RPMI8226 (cell line): ENCODE results near the gene TMEM39B.
"Not testable (repeated sequence)": the region's sequence is repeated elsewhere in the genome, so short reads cannot be mapped to it uniquely, and the experiment has no call there.

Source experiments
- DNase-seq: peaks from one replicate; pipeline ENCODE4 v3.0.0-alpha.2; 2015

TMEM39B gene

DNA sequence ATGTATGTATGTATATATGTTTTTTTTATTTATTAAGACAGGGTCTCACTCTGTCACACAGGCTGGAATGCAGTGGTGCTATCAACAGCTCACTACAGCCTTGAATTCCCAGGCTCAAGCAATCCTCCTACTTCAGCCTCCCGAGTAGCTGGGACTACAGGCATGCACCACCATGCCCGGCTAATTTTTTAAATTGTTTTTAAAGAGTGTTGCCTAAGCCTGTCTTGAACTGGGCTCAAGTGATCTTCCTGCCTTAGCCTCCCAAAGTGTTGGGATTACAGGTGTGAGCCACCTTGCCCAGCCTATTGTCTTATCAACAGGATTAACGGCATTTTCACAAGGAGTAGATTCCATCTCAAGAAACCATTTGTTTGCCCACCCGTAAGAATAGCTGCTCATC, 40.7 kb downstream of the TMEM39B start:
- DNase-seq = not testable (repeated sequence)

DNA sequence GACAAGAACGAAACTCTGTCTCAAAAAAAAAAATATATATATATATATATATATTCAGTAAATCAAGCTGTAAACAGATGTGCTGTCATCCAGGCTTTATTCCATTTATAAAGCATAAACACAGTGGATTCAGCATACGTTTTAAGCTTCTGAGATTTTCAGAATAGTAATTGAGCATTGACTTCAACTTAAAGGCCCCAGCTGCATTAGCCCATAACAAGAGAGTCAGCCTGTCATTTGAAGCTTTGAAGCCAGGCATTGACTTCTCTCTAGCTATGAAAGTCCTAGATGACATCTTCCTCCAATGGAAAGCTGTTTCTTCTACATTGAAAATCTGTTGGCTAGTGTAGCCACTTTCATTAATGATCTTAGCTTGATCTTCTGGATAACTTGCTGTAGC, 41.7 kb downstream of the TMEM39B start:
- no peak for DNase-seq

DNA sequence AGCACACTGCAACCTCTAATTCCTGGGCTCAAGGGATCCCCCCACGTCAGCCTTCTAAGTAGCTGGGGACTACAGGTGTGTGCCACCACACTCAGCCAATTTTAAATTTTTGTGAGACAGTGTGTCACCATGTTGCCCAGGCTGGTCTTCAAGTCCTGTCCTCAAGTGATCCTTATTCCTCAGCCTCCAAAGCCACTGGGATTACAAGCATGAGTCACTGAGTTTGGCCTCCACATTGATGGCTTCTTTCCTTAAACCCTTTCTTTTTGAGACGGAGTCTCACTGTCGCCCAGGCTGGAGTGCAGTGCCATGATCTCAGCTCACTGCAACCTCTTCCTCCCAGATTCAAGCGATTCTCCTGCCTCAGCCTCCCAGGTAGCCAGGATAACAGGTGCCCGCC, 42.8 kb downstream of the TMEM39B start:
- no peak for DNase-seq

- no peak for DNase-seq
Measured at GRCh38 chr1:32116531-32116930, 43.8 kb downstream of the TMEM39B start.

DNA sequence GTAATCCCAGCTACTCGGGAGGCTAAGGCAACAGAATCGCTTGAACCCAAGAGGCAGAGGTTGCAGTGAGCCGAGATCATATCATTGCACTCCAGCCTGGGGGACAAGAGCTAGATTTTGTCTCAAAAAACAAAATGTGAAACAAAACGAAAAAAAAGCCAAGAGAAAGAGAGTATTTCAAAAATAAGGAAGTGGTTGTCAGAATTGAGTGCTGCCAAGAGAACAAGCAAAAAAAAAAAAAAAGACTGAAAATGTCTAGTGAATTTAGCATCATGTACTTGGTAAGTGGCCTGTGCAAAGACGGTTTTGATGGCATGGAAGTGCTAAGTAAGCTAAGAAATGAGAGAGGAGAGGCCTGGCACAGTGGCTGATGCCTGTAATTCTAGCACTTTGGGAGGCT, 49.4 kb downstream of the TMEM39B start:
- DNase-seq = no peak

- not testable (repeated sequence) for DNase-seq
Measured at GRCh38 chr1:32123361-32123760, 50.6 kb downstream of the TMEM39B start.

DNA sequence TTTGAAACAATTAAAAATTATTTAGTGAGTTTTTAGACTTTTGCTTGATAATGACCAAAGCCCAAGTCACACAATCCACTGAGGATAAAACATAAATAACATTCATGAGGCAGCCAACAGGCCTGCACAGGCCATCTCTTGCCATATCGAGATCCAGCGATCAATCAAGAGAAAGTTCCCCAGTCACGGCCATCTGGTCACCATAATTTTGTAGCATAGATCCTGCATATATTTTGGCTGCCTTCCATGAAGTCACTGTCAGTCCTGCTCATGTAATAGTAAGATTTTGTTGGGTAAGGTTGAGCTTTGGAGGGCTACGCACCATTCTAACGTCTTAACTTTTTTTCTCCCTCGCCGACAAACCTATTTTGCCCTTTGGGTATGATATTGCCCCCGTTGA, 52.6 kb downstream of the TMEM39B start:
- DNase-seq = no peak

GRCh38 chr1:32126770-32127169, 54.0 kb downstream of the TMEM39B start:
- DNase-seq = no peak

DNA sequence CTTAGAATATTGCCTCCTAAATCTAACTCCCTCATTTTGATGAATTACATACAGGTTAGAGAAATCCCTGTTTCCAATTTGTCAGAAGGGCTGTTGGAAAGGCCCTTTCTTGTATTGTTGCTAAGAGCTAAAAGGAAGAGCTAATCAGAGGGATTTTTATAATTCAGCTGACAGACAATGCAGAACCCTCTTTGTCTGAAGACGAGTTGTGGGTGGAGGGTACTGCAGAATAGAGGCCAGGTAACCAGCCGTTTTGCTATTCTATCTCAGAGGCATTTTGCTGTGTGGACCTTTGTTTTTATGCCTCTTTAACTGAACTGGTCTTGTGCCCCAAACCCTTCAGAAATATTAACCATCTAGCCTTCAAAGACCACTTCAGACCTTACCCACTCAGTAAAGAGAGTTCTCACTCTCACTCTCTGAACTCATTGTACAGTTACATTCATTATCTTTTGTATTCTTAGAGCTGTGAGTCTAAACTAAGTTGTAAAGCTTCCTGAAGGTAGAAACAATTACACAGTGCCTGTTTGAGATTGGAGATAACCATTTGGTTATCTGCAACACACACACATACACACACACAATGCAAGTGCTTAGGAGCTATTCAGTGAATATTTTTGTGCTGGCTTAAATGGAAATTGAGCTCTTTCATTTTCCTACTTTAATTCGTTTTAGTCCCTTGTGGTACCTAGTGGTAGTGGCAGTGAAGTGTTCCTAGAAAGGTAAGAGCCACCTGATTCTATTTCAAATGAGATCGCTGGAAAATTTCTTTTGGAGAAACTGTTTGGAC, 54.9 kb downstream of the TMEM39B start:
- no peak for DNase-seq

DNA sequence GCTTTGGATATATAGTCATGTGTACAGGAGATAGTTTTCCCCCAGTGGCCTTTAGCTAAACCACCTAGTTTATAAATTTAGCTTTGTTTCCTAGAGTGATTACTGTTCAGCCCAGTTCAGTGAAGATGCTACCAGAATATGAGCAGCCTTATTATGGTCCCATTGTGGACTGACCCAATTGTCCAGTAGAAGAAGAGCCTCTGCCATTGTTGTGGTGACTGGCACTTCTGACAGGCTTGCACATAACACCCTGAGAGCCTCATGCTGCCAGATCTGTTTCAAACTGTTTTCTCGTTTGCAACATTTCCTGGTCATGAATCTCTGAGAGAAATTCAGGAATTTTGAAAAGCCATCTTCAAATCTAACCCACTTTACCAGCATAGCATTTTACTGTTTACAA, 55.7 kb downstream of the TMEM39B start:
- no peak for DNase-seq

- no peak for DNase-seq
Measured at GRCh38 chr1:32128964-32129363, 56.2 kb downstream of the TMEM39B start.

GRCh38 chr1:32133950-32134280, 61.2 kb downstream of the TMEM39B start:
- DNase-seq = not testable (repeated sequence)

DNA sequence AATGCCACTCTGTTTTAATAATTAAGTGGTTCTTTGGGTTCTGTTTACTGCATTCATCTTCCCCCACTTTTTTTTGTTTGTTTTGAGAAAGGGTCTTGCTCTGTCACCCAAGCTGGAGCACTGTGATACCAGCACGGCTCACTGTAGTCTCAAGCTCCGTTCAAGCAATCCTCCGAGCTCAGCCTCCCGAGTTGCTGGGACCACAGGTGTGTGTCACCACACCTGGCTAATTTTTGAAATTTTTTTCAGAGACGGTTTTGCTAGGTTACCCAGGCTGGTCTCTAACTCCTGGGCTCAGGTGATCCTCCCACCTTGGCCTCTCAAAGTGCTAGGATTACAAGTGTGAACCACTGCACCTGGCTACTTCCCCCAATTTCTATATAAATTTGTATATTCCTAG, 64.4 kb downstream of the TMEM39B start:
- no peak for DNase-seq

DNA sequence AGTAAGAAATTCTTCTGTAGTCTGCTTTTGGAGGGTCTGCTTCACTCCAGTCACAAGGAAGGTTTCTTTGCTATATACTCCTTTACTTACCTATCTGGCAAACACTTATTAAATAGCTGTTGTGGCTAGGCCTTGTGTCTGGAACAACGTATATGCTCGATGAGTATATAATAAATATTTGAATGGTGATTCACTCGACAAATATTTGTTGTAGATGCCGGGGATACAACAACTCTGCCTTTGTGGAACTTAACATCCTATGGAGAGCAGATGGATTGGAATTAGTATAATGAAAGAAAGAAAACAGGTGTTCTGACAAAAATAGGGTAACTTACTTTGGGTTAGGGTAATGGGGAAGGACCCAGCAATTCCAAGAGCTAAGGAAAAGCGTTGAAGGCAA, 66.2 kb downstream of the TMEM39B start:
- DNase-seq = no peak

DNA sequence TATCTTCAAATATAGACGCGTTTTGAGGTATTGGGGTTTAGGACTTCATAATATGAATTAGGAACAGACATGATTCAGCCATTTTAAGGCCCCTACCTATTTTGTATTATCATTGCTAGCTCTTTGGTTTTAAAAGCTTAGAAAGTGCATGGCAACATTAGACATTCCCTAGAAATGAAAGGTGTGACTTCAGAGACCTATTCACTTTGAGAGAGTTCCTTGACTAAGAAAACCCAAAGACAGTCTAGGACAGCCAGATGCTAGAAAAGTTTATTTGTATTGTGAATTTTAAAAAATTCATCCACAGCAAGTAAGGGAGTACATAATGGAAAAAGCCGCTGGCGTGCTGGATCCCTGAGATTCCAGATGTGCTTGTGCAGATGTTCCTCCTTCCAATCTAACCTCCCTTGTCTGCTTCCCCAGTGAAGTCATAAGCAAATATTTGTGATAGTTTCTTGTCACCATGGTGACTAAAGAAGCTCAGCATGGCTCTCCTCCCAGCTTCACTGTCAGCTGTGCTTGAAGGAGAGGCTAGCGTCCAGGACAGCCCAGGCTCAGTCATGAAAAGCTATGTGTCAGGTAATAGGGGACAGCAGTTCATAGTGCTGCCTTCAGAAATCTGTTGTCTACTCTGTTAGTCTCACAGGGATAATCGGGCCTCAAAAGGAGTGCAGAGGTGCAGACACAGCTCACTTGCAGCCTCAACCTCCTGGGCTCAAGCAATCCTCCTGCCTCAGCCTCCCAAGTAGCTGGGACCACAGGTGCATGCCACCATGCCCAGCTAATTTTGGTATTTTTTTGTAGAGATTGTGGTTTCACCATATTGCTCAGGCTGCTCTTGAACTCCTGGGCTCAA, 69.9 kb downstream of the TMEM39B start:
- no peak for DNase-seq

DNA sequence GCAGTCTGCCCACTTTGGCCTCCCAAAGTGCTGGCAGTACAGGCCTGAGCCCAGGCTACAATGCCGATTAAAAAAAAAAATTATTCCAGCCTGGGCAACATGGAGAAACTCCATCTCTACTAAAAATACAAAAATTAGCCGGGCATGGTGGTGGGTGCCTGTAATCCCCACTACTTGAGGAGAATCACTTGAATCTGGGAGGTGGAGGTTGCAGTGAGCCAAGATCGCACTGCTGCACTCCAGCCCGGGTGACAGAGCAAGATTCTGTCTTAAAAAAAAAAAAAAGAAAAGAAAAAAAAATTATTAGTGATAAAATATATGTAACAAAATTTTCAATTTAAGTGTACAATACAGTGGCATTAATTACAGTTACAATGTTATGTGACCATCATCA, 70.6 kb downstream of the TMEM39B start:
- DNase-seq = not testable (repeated sequence)

DNA sequence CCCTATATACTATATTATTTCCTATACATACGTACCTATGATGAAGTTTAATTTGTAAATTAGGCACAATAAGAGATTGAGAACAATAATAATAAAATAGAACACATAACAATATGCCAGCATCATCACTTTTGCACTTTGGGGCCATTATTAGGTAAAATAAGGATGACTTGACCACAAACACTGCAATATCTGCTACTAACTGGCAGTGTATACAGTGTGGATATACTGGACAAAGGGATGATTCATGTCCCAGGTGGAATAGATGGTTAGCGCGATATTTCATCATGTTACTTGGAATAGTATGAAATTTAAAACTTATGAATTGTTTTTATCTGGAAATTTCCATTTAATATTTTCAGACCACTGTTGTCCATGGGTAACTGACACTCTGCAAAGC, 71.3 kb downstream of the TMEM39B start:
- no peak for DNase-seq

DNA sequence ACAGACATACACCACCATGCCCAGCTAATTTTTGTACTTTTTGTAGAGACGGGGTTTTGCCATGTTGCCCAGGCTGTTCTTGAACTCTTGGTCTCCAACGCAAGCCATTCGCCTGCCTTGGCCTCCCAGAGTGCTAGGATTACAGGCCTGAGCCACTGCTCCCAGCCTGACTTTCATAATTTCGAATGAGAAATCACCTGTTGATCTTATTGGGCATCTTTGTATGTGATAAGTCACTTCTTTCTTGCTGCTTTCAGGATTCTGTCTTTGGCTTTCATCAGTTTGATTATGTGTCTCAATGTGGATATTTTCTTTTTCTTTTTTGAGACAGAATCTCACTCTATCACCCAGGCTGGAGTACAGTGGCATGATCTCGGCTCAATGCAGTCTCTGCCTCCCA, 75.1 kb downstream of the TMEM39B start:
- not testable (repeated sequence) for DNase-seq

DNA sequence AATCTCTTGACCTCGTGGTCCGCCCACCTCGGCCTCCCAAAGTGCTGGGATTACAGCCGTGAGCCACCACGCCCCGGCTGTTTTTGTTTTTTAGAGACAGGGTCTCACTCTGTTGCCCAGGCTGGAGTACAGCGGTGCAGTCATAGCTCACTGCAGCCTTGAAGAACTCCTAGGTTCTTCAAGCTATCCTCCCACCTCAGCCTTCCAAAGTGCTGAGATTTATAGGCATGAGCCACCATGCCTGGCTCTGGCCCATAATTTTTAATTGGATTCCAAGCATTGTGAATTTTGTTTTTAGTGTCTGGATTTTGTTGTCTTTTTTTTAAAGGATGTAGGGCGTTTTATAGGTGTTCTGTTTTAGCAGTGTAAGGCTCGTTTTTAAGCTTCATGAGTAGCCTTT, 78.1 kb downstream of the TMEM39B start:
- DNase-seq = no peak

GRCh38 chr1:32151319-32151787, 78.6 kb downstream of the TMEM39B start:
- no peak for DNase-seq
